ENCODE data around the gene NPIPA5.
"Not testable (repeated sequence)": the region's sequence is repeated elsewhere in the genome, so short reads cannot be mapped to it uniquely, and the experiment has no call there.

GRCh38 chr16:15409476-15409875 is 31.4 kb upstream of the NPIPA5 start:
- TF ChIP-seq POLR2A, CTCF, EP300 (IDR thresholded peaks at IDR 0.05): not testable (repeated sequence)
